Peyer's patch (tissue), 4 donors: ENCODE results near the gene HAUS3. TPM values are rescaled to one million over a fixed set of nuclear protein-coding genes. Genes with fewer than 3 reads are reported as not detected.

ENCODE experiments used
- DNase-seq, 3 donors: peaks; one replicate each; pipeline ENCODE4 v3.0.0-alpha.2; 2017 to 2019
- H3K27ac ChIP-seq, 4 donors: fragments of 200-600 bp; sonication (generic); one replicate each; pipeline ENCODE4 v1.5.1; 2016 to 2019
- H3K27me3 ChIP-seq, 2 donors: fragments of 200-600 bp; sonication (generic); one replicate each; pipeline ENCODE4 v1.5.1; 2019
- H3K36me3 ChIP-seq, 3 donors: fragments of 200-600 bp; sonication (generic); one replicate each; pipeline ENCODE4 v1.5.1; 2016 to 2019
- H3K4me1 ChIP-seq, 4 donors: fragments of 200-600 bp; sonication (generic); one replicate each; pipeline ENCODE4 v1.5.1; 2016 to 2019
- H3K4me3 ChIP-seq, 4 donors: fragments of 200-600 bp; sonication (generic); 1 replicate in 3 of 4; 2 replicates in 1 of 4; pipeline ENCODE4 v1.5.1; 2016 to 2019; ENCODE audit warnings: mild to moderate bottlenecking in 1 of 4
- H3K9me3 ChIP-seq, 4 donors: fragments of 200-600 bp; sonication (generic); one replicate each; pipeline ENCODE4 v1.5.1; 2016 to 2019; ENCODE audit warnings: mild to moderate bottlenecking in 1 of 4
- CTCF ChIP-seq, 6 experiments: fragments of 450-650 bp in 4 of 6; fragments of 200-600 bp in 2 of 6; sonication (generic) in 1 of 6; IDR thresholded peaks; one replicate each; pipeline ENCODE4 v1.5.1; 2017 to 2019; ENCODE audit warnings: antibody characterized with exemption in 6 of 6, mild to moderate bottlenecking in 3 of 6, moderate library complexity in 1 of 6
- POLR2A ChIP-seq, 2 donors: fragments of 450-650 bp; IDR thresholded peaks; one replicate each; pipeline ENCODE4 v1.5.1; 2017; ENCODE audit warnings: antibody characterized with exemption in 2 of 2, mild to moderate bottlenecking in 2 of 2, moderate library complexity in 2 of 2
- total RNA-seq, 4 donors: library from RNA; depleted of rRNA; stranded (reverse); fragments of >200 nt; gene quantifications; one replicate each; pipeline ENCODE4 v1.1.0, GENCODE V29; 2016

Gene HAUS3
- total RNA-seq, 4 donors from 2014 or later = 8.6 to 11.6 (median 9.0) TPM

- H3K9me3 ChIP-seq = no peaks in the 10 kb centered on the region
- peaks cover 0 to 55% (median 7%) of the 10 kb centered on the region in 4 donors for H3K4me1 ChIP-seq
- H3K4me3 ChIP-seq = no peak overlapping the region
- peak overlapping the region in 2 of 4 donors; percentile 1 to 25 for H3K27ac ChIP-seq
- TF ChIP-seq POLR2A (IDR thresholded peaks at IDR 0.05) (no peak), CTCF (IDR thresholded peaks at IDR 0.05) (peak in 1 of 6 experiments; percentile 12)
- no peaks in the 10 kb centered on the region for H3K27me3 ChIP-seq
- H3K36me3 ChIP-seq = peaks cover 0 to 11% (median 0%) of the 10 kb centered on the region in 3 donors
- DNase-seq = peak in 2 of 3 donors; percentile 57 to 69
Observed at GRCh38 chr4:2243681-2244380, 1.9 kb upstream of the HAUS3 start.

DNA sequence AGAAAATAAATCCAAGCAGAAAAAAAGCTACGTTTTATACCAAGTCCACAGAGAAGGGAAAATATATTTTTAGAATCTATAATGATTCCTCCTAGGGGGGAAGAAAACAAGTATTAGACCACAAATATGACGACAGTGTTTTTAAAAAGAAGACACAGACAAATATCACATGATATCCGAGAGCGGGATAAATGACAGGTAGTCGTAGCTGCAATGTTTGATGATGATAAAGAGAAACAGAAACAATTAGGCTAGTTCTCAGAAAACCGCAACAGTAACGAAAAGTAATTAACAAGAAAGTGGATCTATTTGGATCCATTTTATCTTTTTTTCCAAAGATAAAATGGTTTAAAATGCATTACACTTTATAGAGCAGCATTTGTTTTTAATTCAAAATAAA is 918 bp downstream of the HAUS3 start:
- H3K4me1 ChIP-seq = peaks cover 0 to 67% (median 7%) of the 10 kb centered on the region in 4 donors
- no peak for TF ChIP-seq POLR2A (IDR thresholded peaks at IDR 0.05)
- TF ChIP-seq CTCF (IDR thresholded peaks at IDR 0.05) = no peak
- DNase-seq = no peak
- H3K36me3 ChIP-seq = peaks cover 0 to 13% (median 0%) of the 10 kb centered on the region in 3 donors
- H3K9me3 ChIP-seq = no peaks in the 10 kb centered on the region
- no peaks in the 10 kb centered on the region for H3K27me3 ChIP-seq
- peak overlapping the region; percentile 79 to 87 (median 84) for H3K27ac ChIP-seq
- H3K4me3 ChIP-seq = peak overlapping the region; percentile 82 to 97 (median 90)

GRCh38 chr4:2236944-2237666 is 4.8 kb downstream of the HAUS3 start:
- Histone ChIP-seq H3K36me3 (peaks cover 0 to 32% (median 0%) of the 10 kb centered on the region in 3 donors), H3K4me3 (no peak overlapping the region), H3K4me1 (peaks cover 0 to 37% (median 7%) of the 10 kb centered on the region in 4 donors), H3K9me3 (no peaks in the 10 kb centered on the region), H3K27ac (no peak overlapping the region), H3K27me3 (no peaks in the 10 kb centered on the region)
- DNase-seq = no peak
- TF ChIP-seq POLR2A (IDR thresholded peaks at IDR 0.05) (no peak), CTCF (IDR thresholded peaks at IDR 0.05) (no peak)

- Histone ChIP-seq H3K36me3 (peaks cover 0 to 31% (median 0%) of the 10 kb centered on the region in 3 donors), H3K4me1 (no peaks in the 10 kb centered on the region), H3K4me3 (no peak overlapping the region), H3K27me3 (no peaks in the 10 kb centered on the region), H3K27ac (no peak overlapping the region), H3K9me3 (no peaks in the 10 kb centered on the region)
- DNase-seq = no peak
- no peak for TF ChIP-seq POLR2A (IDR thresholded peaks at IDR 0.05)
- no peak for TF ChIP-seq CTCF (IDR thresholded peaks at IDR 0.05)
Observed at GRCh38 chr4:2231082-2231481, 10.8 kb downstream of the HAUS3 start.

GRCh38 chr4:2226261-2226660 is 15.7 kb downstream of the HAUS3 start:
- peaks cover 0 to 9% (median 0%) of the 10 kb centered on the region in 3 donors for H3K36me3 ChIP-seq
- no peak for DNase-seq
- no peak for TF ChIP-seq POLR2A (IDR thresholded peaks at IDR 0.05)
- TF ChIP-seq CTCF (IDR thresholded peaks at IDR 0.05) = no peak
- H3K4me1 ChIP-seq = no peaks in the 10 kb centered on the region
- H3K27ac ChIP-seq = no peak overlapping the region
- H3K27me3 ChIP-seq = no peaks in the 10 kb centered on the region
- H3K4me3 ChIP-seq = no peak overlapping the region
- H3K9me3 ChIP-seq = no peaks in the 10 kb centered on the region
